Hepatic stellate cell (primary cell): ENCODE results near the gene MAST4.

Experiments
- DNase-seq: peaks from one replicate; pipeline ENCODE4 v3.0.0; 2011; ENCODE audit warnings: low spot score

The MAST4 gene

DNA sequence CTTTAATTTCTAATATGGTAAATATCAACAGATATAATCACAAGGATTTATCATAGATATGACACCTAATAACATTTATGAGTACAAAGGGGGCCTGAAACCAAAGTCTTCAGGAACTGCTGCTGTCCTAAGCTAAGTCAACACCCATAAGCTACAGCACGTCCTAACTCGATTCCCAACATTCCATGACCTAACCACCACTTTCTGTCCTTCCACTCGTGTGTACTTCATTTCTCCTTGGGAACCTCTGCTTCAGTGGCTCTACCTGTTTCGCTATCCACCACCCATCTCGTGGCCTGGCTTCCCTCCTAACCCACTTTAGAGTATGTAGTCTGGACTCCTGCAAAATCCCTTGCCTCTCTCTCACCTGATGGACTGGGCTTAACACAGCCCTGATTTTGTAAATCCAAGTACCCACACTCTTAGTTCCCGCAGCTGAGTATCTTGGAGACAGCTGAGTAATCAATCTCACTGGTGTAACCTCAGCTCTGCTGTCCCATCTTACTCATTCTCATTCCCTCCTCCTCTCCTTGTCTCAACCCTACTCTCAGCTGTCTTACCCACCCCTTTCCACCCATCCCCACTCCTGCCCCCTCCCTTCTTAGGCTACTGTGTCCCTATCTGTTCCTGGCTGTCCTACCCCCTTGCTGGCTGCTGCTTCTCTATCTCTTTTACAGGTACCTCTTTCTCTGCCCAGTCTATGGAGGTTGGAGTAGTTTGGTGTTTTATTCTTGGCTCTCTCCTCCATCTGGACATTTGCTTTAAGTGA is 101.8 kb downstream of the MAST4 start:
- DNase-seq: no peak

DNA sequence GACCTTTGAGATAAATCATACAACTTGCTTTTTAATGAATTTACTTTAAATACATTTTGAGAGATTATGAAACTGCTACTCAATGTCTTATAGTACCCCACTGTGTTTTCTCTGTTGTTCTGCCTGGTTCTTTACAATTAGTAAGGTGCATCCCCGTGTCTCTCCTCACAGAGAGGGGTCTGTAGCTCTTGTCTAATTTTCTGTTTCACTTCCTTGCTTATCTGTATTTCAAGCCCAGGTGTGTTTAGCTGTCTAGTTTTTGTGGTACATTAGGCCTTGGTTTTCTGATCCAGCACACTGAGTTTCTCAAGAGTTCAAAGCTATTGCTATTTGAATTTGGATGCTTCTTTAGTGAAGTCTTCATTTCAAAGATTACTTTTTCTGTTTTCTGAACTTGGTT is 105.1 kb downstream of the MAST4 start:
- DNase-seq: no peak

DNA sequence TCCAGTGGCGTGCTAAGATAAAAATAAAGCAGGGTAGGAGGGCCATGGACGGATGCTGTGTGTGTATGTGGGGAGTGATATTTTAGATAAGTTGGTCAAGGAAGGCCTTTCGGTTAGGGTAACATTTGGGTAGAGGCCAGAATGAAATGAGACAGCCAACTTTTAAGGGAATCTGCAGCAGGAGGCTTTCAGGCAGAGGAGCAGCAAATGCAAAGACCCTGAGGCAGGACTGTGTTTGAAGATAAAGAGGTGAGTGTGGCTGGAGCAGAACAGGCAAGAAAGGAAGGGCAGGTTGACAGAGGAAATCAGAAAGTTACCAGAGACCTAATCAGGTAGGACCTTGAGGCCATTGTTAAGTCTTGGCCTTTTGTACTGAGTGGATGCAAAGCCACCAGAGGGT is 106.2 kb downstream of the MAST4 start:
- DNase-seq: no peak

DNA sequence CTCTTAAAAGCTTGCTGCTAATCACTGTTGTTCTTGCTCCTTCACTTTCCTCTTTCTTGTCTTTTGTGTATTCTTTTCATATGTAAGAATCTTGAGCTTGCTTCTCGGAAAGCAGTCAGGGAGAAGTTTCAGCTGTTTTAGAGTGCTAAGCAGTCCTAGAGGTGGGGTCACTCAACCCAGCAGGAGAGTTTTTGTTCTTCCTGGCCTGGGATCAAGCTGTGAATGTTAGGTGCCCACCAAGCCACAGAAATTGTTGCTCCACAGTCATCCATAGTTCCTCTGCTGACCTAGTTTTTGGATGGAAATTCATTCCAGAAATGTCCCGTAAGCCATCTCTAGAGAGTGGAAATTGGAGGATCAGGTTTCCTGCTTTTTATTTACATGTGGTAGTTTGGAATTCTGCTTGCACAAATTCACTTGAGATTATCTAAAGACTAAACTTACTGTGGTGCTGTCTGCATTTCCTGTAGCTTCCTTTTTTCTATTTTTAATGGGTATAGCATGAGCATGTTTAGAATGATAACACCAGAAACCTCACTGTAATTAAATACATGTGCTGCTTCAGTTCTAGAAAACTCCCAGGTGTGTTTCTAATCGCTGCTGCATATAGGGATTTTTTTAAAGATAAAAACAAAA is 108.7 kb downstream of the MAST4 start:
- DNase-seq: no peak

DNA sequence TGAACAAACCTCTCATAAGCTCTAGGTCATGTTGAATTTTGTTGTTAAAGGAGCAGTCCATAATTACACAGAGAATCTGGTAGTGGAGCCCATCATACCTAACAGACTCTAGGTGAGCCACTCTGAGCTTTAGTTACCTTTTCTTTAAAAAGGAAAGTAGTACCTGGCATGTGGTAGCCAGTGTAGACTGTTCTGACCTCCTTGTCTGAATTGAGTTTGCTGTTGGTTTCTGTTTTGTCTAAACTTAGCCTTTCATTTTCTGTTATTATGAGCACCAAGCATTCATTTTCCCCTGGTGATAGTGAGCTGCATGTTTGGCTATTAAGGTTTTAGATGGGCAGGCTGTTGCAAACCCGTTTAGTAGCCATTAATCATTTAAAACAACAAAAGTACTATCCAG is 112.2 kb downstream of the MAST4 start:
- DNase-seq: no peak

DNA sequence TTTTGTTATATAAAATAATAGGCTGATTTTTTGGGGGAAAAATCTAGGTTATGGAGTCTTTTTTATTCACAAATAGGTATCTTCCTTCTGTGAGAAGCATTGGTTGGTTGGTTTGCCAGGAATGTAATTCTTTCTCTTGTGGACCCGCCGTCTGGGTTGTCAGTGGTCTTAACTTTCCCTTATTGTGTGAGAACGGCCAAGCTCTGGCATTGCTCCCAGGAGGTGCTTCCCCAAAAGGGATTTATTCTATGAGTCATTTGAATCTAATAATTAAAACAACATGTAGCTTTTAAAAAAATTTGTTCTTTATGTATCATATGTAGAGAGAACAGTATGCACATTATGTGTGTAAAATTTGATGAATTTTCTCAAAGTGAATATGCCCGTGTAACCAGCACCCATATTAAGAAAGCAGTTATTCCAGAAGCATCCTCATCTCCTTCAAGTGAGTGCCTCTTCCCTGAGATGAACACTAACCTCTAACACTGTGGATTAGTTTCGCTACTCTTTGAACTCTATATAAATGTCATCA is 114.4 kb downstream of the MAST4 start:
- no peak for DNase-seq

DNA sequence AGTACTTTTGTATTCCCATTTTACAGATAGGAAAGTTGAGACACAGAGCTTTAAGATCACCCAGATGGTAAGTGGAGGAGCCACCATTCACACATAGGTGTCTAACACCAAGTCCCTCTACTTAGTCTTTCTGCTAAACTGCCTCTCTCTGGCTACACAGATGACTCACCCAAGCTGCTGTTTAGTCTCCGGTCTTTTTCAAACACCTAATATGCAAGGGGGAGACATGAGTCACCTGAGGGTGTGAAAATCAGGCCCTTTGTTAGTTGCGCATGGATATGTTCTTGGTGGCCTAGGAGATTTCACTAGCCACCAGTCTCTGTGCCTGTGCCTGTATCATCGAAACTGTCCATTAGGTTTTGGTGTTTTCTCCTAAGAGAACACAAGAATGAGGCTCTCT is 117.8 kb downstream of the MAST4 start:
- DNase-seq: no peak

DNA sequence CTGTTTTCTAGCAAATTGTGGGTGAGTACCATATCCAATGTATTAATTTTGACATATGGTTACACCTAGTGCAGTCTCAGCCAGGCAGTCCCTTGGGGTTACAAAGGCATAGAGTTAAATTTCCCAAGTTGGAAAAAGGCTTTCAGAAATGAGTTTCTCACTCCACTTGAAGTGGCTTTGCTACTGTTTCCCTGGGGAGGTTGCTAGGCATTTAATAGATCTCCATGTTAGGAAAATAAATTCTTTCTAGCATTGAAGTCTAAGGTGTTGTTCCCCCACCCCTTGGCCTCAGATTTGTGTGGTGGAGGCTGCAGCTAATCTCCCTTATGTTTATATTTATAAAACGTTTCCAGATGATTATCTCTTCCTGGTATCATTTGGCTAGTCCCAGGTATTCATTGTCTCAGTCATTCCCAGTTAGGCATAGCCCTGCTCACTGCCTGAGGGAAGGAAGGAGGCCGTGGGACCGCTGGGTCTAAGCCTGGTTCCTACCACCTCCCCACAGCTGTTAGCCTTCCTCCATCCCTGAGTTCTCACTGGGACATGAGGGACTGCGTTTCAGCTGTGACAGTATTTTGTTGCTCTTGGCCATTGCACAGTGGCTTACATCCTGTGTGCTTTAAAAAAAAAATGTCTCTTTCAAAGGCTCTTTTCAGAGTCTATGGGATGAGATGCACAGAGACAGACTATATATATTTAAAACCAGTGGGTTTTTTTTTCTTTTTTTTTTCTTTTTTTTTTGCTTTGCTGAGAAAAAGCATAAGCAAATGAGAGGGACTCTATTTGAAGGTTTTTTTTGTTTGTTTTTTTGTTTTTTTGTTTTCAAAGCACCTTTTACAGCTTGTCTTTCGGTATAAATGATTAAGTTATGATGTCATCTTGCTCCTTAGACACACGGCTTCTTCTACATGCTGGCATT is 121.5 kb downstream of the MAST4 start:
- no peak for DNase-seq

DNA sequence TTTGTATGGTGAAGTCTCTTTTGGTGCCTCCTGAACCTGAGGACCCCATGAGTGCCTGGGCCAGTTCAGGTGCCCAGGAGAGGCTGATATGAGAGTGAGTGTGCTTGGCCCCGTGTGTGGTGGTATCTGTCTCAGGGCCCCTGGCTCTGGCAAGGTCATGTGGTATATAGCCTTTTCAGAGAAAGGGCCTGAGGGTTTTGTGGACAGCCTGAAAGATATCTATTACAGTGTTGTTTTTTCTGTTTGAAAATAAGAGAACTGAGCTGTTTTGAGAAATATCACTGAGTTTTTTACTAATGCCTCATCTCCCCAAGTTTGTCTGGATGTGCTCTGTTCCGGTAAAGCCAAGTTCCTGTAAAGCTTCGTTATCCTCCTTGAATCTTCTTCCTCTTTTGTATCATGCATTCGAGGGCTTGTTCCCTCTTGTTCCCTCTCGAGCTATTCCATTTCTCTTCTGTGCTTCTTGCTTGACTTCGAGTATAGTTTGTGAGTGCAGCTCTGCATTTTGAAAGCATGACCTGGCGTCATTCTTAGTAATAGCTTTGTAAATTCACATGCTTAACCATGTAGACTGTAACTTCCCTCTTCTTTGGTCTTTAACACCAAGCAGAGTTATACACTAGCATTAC is 122.3 kb downstream of the MAST4 start:
- DNase-seq: no peak

DNA sequence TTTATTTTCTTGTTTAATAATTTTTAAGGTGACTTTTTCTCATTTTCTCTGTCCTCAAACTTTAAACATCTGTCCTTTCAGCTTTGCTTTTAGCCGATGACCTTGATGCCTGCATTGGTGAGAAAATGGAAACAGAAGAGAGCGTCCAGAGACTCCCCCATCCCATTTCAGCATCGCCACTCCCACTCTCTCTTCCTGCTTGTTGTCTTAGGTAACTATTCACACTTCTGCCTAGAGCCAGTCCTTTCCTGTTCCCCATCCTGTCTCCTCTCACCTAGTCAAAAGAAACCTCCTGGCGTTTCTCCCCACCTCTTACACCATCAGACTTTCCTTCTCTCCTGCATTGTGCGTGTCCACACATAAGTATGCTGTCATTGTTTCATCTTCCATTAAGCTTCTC is 124.6 kb downstream of the MAST4 start:
- DNase-seq: no peak

DNA sequence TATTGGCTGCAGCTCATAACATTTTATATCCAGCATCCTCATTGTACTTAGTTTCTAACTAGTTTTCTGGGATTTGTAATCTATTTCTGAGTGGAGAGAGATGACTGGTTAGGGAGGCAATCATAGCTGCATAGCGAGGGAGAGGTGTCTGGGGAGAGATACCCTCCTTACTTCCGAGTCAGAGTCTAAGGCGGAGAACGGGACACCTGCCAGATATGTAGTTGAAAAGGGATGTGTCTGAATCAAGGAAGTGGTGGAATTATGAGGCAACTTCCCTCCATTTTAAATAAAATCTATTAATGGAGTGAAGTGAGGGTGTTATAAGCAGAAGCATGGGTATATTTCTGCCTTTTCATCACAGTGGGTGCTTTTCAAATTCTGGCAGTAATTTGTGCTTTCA is 126.5 kb downstream of the MAST4 start:
- no peak for DNase-seq

DNA sequence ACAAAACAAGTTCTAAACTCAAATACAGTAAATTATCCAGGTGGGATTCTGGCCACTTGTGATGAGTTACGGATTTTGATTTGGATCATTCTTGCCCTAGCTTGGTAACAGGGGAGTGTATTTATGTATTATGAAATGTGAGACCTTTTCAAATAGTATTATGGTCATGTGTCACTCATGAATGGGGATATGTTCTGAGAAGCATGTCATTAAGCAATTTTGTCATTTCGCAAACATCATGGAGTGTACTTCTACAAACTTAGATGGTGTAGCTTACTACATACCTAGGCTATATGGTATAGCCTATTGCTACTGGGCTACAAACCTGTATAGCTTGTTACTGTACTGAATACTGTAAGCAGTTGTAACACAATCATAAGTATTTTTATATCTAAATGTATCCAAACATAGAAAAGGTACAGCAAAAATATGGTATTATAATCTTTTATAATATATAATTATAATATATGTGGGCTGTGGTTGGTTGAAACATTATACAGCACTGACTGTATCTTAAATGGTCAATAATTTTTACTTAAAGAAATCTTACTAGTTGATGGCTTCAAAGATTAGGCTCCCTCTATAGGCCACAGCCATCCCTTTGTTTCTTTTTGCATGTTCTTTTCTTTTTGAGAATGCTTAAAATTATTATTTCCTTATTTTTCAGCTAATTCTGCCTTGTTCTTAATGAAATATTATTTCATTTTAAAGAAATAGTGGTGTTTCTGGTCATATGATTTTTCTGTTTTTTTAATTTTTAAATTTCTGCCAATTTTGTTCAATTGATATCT is 128.4 kb downstream of the MAST4 start:
- DNase-seq: no peak

DNA sequence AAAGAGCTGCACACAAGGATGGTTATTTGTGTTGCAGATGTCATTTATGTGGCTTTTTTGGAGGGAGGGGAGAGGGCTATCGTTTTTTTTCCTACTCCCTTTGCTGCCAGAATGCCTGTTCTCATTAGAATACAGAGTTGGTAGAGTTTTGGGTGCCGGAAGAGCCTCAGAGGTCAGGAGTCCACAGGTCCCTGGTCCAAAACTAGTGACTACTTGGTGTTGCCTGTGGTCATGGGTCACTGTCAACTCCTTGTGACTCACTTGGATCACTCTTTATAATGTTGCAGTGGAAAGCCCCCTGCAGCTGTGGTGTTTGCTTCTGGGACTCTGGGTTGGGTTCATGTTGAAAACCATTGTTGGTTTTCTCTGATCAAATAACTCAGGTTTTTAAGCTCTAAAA is 131.4 kb downstream of the MAST4 start:
- DNase-seq: no peak

DNA sequence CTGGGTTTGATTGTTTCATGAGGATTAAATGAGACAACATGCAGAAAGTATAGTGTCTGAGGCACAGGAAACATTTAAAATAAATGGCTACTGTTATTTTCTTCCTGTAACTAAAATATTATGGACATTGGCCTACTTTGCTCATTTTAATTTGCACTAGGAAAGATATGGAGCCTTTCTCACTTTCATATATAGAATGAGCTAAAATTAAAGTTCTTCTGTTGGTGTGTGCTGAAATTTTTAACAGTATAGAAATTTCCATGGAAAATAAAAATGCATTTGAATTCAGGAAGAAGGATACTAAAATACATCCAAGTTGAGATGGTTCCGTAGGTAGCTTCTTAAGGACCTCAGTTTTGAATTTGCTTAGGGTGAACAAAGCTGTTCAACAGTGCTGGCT is 131.9 kb downstream of the MAST4 start:
- no peak for DNase-seq

DNA sequence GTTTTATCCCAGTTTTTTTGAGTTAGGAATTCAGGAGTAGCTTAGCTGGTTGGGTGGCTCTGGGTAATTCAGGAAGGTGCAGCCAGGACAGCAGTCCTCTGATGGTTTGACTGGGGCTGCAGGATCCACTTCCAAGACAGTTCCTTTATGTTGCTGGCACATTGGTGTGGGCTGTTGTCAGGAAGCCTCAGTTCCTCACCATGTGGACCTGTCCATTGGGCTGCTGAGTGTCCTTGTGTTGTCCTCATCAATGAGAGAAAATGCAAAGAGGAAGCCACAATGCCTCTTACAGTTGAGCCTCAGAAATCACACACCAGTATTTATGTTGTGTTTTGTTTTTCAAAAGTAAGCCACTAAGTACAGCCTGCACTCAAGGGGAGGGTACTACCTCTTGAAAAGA is 140.9 kb downstream of the MAST4 start:
- DNase-seq: no peak

DNA sequence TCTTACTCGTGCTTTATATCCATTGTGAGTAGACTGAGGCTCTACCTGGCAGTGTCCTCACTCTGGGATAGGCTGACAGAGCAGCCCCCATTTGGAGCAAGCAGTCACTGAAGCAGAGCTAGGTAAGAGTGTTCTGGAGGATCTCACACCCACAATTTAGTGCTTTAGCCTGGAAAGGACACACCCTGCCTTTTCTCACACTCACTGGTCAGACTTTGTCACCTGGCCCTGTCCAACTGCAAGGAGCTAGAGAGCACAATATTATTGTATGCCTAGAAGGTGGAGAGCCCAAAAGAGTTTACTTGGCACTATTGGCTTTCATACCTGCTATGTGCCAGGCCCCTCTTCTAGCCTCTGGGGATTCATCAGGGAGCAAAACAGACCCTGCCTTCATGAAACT is 141.9 kb downstream of the MAST4 start:
- no peak for DNase-seq

DNA sequence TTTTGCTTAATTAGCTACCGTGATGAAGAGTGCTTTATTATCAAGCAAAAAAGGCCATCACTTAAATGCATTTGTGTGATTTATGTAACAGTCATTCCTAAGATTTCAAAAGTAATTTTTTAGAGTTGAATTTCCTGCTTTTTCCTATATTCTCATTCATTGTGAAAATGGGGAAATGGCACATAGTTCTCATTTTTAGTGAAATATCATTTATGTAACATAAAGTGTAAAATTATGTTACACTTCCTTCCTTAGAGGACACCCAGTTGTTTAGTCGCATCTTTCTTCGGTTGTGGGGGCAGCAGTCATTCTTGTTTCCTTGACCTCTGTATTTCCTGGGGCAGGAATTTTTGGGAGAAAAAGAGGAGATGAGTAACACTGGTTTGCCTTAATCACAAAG is 142.8 kb downstream of the MAST4 start:
- DNase-seq: no peak

DNA sequence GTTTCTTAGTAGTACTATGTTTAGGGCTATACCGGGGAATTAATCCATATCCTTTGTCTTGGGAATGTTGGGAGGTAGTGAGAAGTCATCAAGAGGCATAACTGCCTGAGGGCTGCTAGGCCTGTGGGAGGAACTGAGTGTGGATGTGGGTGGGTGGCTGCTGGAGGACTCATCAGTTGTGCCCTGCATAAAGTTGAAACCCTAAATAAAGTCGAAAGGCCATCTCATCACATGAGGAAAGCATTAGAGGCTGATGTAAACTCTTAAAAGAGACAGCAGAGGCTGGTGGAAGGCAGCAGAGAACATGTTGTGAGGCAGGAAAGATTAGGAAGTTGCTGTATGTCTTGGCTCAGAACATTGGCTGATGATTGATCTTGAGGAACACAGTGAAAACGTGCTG is 143.8 kb downstream of the MAST4 start:
- DNase-seq: no peak

DNA sequence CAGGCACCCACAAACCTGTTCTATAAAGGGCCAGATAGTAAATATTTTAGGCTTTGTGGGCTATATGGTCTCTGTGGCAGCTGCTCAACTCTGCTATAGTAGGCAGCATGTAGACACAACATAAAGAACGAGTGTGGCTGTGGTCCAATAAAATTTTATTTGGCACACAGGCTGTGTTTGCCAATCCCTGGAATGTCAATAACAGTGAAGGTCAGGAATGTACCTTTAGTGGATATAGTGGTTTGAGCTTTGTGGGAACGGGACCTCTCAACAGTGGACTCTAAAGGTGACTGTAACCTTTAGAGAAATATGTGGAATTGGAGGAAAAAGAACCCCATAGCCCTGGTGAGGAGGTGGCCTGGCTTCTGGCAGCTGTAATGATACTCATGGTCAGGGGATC is 145.2 kb downstream of the MAST4 start:
- no peak for DNase-seq

DNA sequence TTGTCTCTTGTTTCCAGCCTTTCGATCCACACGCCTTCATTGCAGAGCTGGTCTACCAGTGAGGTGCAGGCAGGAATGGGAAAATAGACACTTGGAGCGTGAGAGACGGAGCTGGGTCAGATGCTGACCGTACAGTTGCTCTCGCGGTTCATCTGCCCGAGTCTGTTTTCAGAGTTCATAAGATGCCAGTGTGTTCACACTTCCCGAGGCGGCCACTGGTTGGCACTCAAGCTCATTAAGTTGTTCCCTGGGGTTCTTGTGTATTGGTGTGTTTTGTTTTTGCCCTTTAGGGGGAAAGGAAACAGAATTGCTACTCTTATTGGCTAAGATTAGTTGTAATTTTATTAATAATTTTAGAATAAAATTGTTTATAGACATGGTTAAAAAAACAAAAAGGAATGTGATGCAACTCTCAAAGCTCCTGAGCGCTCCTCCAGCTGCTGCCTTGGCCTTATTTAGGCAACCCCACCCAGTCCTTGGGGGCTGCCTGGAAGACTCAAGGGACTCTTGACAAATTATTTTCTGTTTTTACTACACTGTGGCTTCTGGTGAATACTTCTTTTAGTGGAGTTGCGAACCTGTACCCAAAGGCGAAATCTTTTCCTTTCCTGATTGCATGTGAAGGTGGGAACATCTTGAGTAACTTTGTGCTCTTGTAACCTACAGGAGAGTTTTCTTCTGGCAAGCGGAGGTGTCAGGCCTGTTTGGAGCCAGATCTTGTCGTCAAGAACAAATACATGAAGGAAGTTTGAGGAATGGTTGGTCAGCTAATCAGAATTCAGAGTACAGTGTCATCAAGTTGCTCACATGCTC is 146.1 kb downstream of the MAST4 start:
- no peak for DNase-seq

DNA sequence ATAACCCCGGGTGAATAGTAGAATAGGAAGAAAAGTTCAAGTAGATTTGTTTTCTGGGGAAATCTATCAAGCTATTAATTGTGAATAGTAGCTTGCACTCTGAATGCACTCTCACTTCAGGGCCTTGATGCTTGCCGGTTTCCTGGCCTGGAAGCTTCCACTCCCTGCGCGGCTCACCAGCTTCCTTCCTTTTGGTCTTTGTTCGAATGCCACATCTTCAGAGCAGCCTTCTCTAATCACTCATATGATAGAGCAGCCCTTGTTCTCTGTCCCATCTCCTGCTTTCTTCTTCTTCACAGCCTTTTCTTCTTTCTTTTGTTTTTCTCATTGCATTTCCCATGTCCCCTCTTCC is 146.7 kb downstream of the MAST4 start:
- no peak for DNase-seq
